BJ (cell line): ENCODE data around the gene PPP1R16B. TPM values are rescaled to one million over a fixed set of nuclear protein-coding genes. Genes with fewer than 3 reads are reported as not detected.
"Not testable (repeated sequence)": the region's sequence is repeated elsewhere in the genome, so short reads cannot be mapped to it uniquely, and the experiment has no call there.

Experiments used
- CTCF ChIA-PET: fragments of 350-600 bp; formaldehyde crosslinking; extraction: SDS; loops from one replicate; lab custom pipeline; 2021; ENCODE audit warnings: antibody characterized with exemption, inconsistent platforms; lab: Yijun Ruan, JAX
- POLR2A ChIA-PET: fragments of 300-600 bp; sonication (Branson Sonifier 250); formaldehyde crosslinking; extraction: SDS; loops from one replicate; lab custom pipeline; 2021; ENCODE audit warnings: antibody characterized with exemption; lab: Charles Lee
- DNase-seq: peaks from one replicate; pipeline ENCODE4 v3.0.0-alpha.2; 2011; ENCODE audit warnings: low read depth
- H3K27me3 ChIP-seq: 2 replicates; pipeline ENCODE4 v1.6.0; 2011; ENCODE audit warnings: low read length; ENCODE audit not compliant: control insufficient read depth, insufficient read depth
- H3K36me3 ChIP-seq: 2 replicates; pipeline ENCODE4 v1.5.1; 2011; ENCODE audit warnings: low read length; ENCODE audit not compliant: control insufficient read depth, insufficient read depth
- H3K4me3 ChIP-seq: 2 replicates; pipeline ENCODE4 v1.5.1; 2011; ENCODE audit warnings: low read depth, mild to moderate bottlenecking, control low read depth, low read length
- CTCF ChIP-seq: IDR thresholded peaks from 2 replicates; pipeline ENCODE4 v1.5.1; 2011; ENCODE audit warnings: low read depth, mild to moderate bottlenecking, control low read depth, inconsistent platforms, low read length, moderate library complexity; ENCODE audit not compliant: insufficient read depth
- polyA plus RNA-seq: library from polyadenylated mRNA; depleted of rRNA; stranded (reverse); fragments of >200 nt; gene quantifications from 2 replicates; pipeline ENCODE4 v1.2.3, GENCODE V29; 2011

PPP1R16B gene
- polyA plus RNA-seq, 1 experiment: not detected

GRCh38 chr20:38953630-38954340, 148.3 kb downstream of the PPP1R16B start:
- no peak for DNase-seq
- H3K36me3 ChIP-seq: peaks cover 3% of the 10 kb centered on the region; the same call in 1 of the 2 replicates
- H3K27me3 ChIP-seq: no peaks in the 10 kb centered on the region
- H3K4me3 ChIP-seq: no peak overlapping the region
- TF ChIP-seq CTCF: no peak
- ChIA-PET POLR2A (no interaction called here), CTCF (no interaction called here)

DNA sequence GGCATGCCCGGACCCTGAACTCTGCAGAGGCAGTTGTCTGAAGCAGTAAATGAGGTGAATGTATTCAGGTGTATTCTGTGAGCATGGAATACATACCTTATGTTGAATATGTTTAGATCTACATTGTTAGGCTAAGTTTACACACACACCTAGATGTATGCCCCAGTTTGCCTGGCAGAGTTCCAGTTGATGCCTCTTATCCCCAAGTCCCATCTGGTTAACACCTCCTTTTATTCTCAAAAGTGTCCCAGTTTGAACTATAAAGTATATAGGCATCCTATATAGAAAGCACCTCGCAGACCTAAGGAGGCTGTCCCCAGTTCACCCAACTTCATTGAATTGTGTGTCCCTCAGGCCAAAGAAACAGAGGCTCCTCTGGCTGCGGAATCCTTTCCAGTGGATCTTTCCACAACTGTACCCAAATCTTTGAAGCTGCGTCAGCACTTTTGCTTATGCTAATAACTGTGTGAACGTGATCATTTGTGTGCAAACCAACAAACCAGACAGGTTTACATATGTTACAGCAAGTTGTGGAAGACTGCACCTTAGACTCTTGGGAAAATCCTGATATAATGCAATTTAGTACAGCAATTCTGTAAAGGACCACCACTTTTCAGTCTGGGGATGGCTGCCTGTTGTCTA, 151.9 kb downstream of the PPP1R16B start:
- Histone ChIP-seq H3K27me3 (no peaks in the 10 kb centered on the region), H3K36me3 (no peaks in the 10 kb centered on the region; the same call in 1 of the 2 replicates), H3K4me3 (no peak overlapping the region)
- ChIA-PET CTCF (no interaction called here), POLR2A (no interaction called here)
- TF ChIP-seq CTCF: no peak
- no peak for DNase-seq

DNA sequence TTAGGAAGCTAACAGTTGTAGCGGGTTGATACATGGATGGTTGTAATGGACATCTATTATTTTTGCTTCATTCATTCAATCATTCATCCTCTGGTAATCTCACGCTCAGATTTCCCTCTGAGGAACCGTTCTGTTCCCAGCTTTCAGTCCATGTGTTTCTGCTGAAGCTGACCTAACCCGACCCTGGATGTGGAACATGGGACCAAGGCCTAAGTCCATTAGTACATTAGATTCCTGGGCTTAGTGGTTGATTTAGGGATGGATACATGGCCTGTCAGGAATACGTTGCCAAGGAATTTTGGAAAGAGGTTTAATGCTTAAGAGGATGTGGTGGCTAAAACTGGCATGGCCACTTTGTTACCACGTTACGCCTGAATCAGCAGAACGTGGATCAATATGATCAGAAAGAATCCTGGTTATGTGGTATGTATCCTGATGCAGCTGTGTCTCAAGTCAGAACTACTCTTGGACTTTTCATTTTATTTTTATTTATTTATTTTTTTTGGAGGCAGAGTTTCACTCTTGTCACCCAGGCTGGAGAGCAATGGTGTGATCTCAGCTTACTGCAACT, 152.5 kb downstream of the PPP1R16B start:
- no peak for TF ChIP-seq CTCF
- POLR2A ChIA-PET: interaction anchor here (0.7 kb wide), 1 partner anchor 78 kb away, joined by 3 read pairs; no protein-coding TSS in a partner anchor
- CTCF ChIA-PET: no interaction called here
- Histone ChIP-seq H3K36me3 (no peaks in the 10 kb centered on the region; the same call in 1 of the 2 replicates), H3K27me3 (no peaks in the 10 kb centered on the region), H3K4me3 (no peak overlapping the region)
- DNase-seq: no peak

- CTCF ChIA-PET: interaction anchor here (1.2 kb wide), 1 partner anchor 34 kb away, joined by 4 read pairs; the partner anchor contains the start of gene FAM83D
- not testable (repeated sequence) for DNase-seq, H3K36me3 ChIP-seq
Measured at GRCh38 chr20:38960187-38960687, 154.7 kb downstream of the PPP1R16B start.

DNA sequence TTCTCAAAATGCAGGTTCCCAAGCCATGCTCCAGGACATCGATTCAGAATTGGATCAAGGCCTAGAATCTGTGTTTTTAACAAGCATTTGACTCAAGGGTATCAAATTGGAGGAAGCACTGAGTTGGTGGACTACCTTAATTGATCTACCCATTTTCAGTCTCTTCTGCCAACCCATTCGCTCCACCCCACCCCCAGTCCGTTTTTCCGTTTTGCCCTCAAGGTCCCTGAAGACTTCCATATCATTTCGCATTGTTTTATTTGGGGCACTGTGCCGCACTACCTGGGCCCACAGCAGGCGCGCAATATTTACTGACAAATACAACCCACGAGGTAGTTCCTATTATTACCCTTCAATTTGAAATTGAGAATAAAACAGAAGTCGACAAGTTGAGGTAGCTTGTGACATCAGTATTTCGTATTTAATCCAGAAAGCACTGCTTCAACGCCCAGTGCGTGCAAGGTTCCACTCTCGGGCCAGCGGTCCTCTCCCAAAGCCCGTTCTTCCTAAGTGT, 156.1 kb downstream of the PPP1R16B start:
- Histone ChIP-seq H3K36me3 (no peaks in the 10 kb centered on the region), H3K4me3 (peak overlapping the region; percentile 87), H3K27me3 (no peaks in the 10 kb centered on the region)
- TF ChIP-seq CTCF: no peak
- POLR2A ChIA-PET: no interaction called here
- CTCF ChIA-PET: interaction anchor here (0.8 to 3.0 kb wide), 8 partner anchors 13 to 88 kb away, joined by 3 to 11 read pairs (median 4); partner anchors contain the start of gene FAM83D
- no peak for DNase-seq

More at GRCh38 chr20:38960187-38960687, 154.7 kb downstream of the PPP1R16B start:
- H3K27me3 ChIP-seq, POLR2A ChIA-PET, H3K4me3 ChIP-seq: not testable (repeated sequence)
